Panc1 (cell line): ENCODE data around the gene SLCO4A1. TPM values are rescaled to one million over a fixed set of nuclear protein-coding genes. Genes with fewer than 3 reads are reported as not detected.

ENCODE experiments used
- ATAC-seq: fragments of 200-7000 bp; cut with Tn5 transposase; 2 replicates; pipeline ENCODE4 v1.9.1; 2020; ENCODE audit warnings: mild to moderate bottlenecking, moderate library complexity
- BruUV-seq: library from RNA; stranded (reverse); fragments of 400-500 nt; replicated peaks from 2 replicates; lab custom pipeline; 2021; lab: Mats Ljungman, UMichigan
- CTCF ChIA-PET: fragments of 300-600 bp; sonication (Branson Sonifier 250); formaldehyde crosslinking; loops from one replicate; lab custom pipeline; 2022; ENCODE audit warnings: antibody characterized with exemption; lab: Charles Lee
- POLR2A ChIA-PET: fragments of 300-600 bp; sonication (Branson Sonifier 250); formaldehyde crosslinking; loops from one replicate; lab custom pipeline; 2022; ENCODE audit warnings: antibody characterized with exemption; lab: Charles Lee
- DNase-seq: peaks from one replicate; pipeline ENCODE4 v3.0.0-alpha.2; 2010; ENCODE audit warnings: low read depth, low spot score
- H3K27ac ChIP-seq: 2 replicates; pipeline ENCODE4 v1.5.1; 2011; ENCODE audit warnings: mild to moderate bottlenecking, low read length, inconsistent platforms
- H3K27me3 ChIP-seq: fragments of 200-500 bp; sonication (Bioruptor generic); 2 replicates; pipeline ENCODE4 v1.6.0; 2014; ENCODE audit warnings: low read length, inconsistent platforms; ENCODE audit not compliant: control insufficient read depth, insufficient read depth
- H3K36me3 ChIP-seq: fragments of 200-500 bp; sonication (Bioruptor generic); 2 replicates; pipeline ENCODE4 v1.5.1; 2014; ENCODE audit warnings: inconsistent platforms, mild to moderate bottlenecking, low read length, moderate library complexity; ENCODE audit not compliant: control insufficient read depth, insufficient read depth
- H3K4me1 ChIP-seq: 2 replicates; pipeline ENCODE4 v1.5.1; 2011; ENCODE audit warnings: inconsistent platforms, mild to moderate bottlenecking, low read length, moderate library complexity; ENCODE audit not compliant: control insufficient read depth, insufficient read depth
- H3K4me3 ChIP-seq, 2 experiments: 2 replicates each; pipeline ENCODE4 v1.5.1; 2011 to 2012; ENCODE audit warnings: low read depth in 2 of 2, low read length in 2 of 2, mild to moderate bottlenecking in 2 of 2, inconsistent platforms in 1 of 2, moderate library complexity in 1 of 2
- H3K9me3 ChIP-seq: fragments of 200-500 bp; sonication (Bioruptor generic); 2 replicates; pipeline ENCODE4 v1.5.1; 2014; ENCODE audit warnings: low read depth, mild to moderate bottlenecking, inconsistent platforms, low read length, moderate library complexity; ENCODE audit not compliant: control insufficient read depth, insufficient read depth
- POLR2AphosphoS5 ChIP-seq: IDR thresholded peaks from 2 replicates; pipeline ENCODE4 v1.6.1; 2012; ENCODE audit warnings: mild to moderate bottlenecking, low read depth, low read length, moderate library complexity
- SIN3A ChIP-seq: IDR thresholded peaks from 2 replicates; pipeline ENCODE4 v1.6.1; 2012; ENCODE audit warnings: low read depth, mild to moderate bottlenecking, low read length, moderate library complexity, borderline replicate concordance; ENCODE audit not compliant: insufficient read depth
- TCF7L2 ChIP-seq: IDR thresholded peaks from 2 replicates; pipeline ENCODE4 v1.6.1; 2011; ENCODE audit warnings: mild to moderate bottlenecking, low read depth, low read length, inconsistent platforms
- in situ Hi-C: cut with HindIII; loops from 2 replicates; pipeline ENCODE4 v1.10.0; 2016; ENCODE audit warnings: low sequenced_read_pairs, low pct_unique_long_range_greater_than_20kb
- intact Hi-C: fragments of 100-400 bp; cut with micrococcal nuclease; formaldehyde crosslinking; loops from one replicate; pipeline ENCODE4 v1.10.0; 2022; ENCODE audit not compliant: unreplicated experiment
- total RNA-seq: library from RNA; stranded (reverse); gene quantifications from one replicate; pipeline ENCODE4 v1.2.1, GENCODE V29; 2021; ENCODE audit not compliant: unreplicated experiment
- TF ChIP-seq, protein P1 (sequence below), 2 experiments: IDR thresholded peaks; 2 replicates each; pipeline ENCODE4 v1.6.1; 2011 to 2012; ENCODE audit warnings: low read depth in 2 of 2, control low read depth in 1 of 2, low read length in 1 of 2, mild to moderate bottlenecking in 1 of 2, moderate library complexity in 1 of 2; ENCODE audit not compliant: insufficient read depth in 1 of 2
- TF ChIP-seq, protein P2 (sequence below): fragments of 450-650 bp; IDR thresholded peaks from 2 replicates; pipeline ENCODE4 v1.5.1; 2017; ENCODE audit warnings: mild to moderate bottlenecking

The SLCO4A1 gene
- total RNA-seq, 1 experiment from 2014 or later = 167 TPM

DNA sequence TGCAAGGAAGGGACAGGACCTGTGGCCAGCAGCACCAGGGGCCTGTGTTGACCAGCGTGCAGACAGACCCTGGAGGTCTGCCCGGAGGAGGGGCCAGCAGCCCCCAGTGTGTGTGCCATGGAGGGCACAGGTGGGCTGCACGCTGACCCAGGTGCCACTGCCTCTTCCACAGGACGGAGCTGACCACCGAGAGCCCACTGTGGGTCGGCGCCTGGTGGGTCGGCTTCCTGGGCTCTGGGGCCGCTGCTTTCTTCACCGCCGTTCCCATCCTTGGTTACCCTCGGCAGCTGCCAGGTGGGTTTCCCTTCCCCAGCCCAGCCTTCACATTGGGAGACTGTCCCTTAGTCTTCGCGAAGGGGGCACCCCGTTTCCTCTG, 17.9 kb downstream of the SLCO4A1 start:
- Histone ChIP-seq H3K27me3 (no peaks in the 10 kb centered on the region), H3K4me3 (no peak overlapping the region), H3K27ac (no peak overlapping the region), H3K36me3 (0 out of 2 replicates have a peak, but pooled peaks cover 3% of the 10 kb centered on the region), H3K9me3 (no peaks in the 10 kb centered on the region), H3K4me1 (peaks cover 89% of the 10 kb centered on the region)
- DNase-seq (no peak), ATAC-seq (no peak)
- POLR2A ChIA-PET = no interaction called here
- intact Hi-C loops = no loop called here
- CTCF ChIA-PET = no interaction called here
- BruUV-seq = no TSS peak
- in situ Hi-C loops = no loop called here
- TF ChIP-seq, protein P1, sequence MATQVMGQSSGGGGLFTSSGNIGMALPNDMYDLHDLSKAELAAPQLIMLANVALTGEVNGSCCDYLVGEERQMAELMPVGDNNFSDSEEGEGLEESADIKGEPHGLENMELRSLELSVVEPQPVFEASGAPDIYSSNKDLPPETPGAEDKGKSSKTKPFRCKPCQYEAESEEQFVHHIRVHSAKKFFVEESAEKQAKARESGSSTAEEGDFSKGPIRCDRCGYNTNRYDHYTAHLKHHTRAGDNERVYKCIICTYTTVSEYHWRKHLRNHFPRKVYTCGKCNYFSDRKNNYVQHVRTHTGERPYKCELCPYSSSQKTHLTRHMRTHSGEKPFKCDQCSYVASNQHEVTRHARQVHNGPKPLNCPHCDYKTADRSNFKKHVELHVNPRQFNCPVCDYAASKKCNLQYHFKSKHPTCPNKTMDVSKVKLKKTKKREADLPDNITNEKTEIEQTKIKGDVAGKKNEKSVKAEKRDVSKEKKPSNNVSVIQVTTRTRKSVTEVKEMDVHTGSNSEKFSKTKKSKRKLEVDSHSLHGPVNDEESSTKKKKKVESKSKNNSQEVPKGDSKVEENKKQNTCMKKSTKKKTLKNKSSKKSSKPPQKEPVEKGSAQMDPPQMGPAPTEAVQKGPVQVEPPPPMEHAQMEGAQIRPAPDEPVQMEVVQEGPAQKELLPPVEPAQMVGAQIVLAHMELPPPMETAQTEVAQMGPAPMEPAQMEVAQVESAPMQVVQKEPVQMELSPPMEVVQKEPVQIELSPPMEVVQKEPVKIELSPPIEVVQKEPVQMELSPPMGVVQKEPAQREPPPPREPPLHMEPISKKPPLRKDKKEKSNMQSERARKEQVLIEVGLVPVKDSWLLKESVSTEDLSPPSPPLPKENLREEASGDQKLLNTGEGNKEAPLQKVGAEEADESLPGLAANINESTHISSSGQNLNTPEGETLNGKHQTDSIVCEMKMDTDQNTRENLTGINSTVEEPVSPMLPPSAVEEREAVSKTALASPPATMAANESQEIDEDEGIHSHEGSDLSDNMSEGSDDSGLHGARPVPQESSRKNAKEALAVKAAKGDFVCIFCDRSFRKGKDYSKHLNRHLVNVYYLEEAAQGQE (IDR thresholded peaks at IDR 0.05; ENCODE audit: insufficient read depth in 1 of 2, low read depth in 2 of 2, low read length in 1 of 2) = no peak
- TF ChIP-seq TCF7L2 = no peak
- TF ChIP-seq POLR2AphosphoS5 = no peak
- TF ChIP-seq, protein P2, sequence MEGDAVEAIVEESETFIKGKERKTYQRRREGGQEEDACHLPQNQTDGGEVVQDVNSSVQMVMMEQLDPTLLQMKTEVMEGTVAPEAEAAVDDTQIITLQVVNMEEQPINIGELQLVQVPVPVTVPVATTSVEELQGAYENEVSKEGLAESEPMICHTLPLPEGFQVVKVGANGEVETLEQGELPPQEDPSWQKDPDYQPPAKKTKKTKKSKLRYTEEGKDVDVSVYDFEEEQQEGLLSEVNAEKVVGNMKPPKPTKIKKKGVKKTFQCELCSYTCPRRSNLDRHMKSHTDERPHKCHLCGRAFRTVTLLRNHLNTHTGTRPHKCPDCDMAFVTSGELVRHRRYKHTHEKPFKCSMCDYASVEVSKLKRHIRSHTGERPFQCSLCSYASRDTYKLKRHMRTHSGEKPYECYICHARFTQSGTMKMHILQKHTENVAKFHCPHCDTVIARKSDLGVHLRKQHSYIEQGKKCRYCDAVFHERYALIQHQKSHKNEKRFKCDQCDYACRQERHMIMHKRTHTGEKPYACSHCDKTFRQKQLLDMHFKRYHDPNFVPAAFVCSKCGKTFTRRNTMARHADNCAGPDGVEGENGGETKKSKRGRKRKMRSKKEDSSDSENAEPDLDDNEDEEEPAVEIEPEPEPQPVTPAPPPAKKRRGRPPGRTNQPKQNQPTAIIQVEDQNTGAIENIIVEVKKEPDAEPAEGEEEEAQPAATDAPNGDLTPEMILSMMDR = no peak
- TF ChIP-seq SIN3A = no peak

DNA sequence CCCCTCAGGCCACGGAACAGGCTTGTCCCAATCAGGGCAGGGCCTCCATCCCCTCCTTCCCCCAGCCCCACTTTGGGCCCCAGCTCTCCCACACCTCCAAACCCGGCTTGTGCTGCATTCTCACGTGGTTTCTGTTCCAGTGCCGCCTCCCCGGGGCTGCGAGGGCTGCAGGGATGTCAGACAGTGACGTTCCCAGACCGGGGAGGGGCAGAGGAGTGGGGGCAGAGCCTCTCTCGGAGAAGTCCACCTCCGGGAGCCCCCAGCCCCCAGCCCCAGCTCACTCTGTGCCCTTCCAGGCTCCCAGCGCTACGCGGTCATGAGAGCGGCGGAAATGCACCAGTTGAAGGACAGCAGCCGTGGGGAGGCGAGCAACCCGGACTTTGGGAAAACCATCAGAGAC, 18.5 kb downstream of the SLCO4A1 start:
- no TSS peak for BruUV-seq
- no peak overlapping the region for H3K27ac ChIP-seq
- H3K27me3 ChIP-seq = no peaks in the 10 kb centered on the region
- ATAC-seq (no peak), DNase-seq (no peak)
- CTCF ChIA-PET = no interaction called here
- POLR2A ChIA-PET = no interaction called here
- peaks cover 86% of the 10 kb centered on the region for H3K4me1 ChIP-seq
- 0 out of 2 replicates have a peak, but pooled peaks cover 3% of the 10 kb centered on the region for H3K36me3 ChIP-seq
- in situ Hi-C loops = no loop called here
- TF ChIP-seq, protein P2 = no peak
- TF ChIP-seq, protein P1 (IDR thresholded peaks at IDR 0.05; ENCODE audit: insufficient read depth in 1 of 2, low read depth in 2 of 2, low read length in 1 of 2) = no peak
- TF ChIP-seq TCF7L2 (no peak), SIN3A (no peak), POLR2AphosphoS5 (no peak)
- intact Hi-C loops = no loop called here
- H3K4me3 ChIP-seq = no peak overlapping the region
- no peaks in the 10 kb centered on the region for H3K9me3 ChIP-seq
